Inflammatory macrophage treated with lipopolysaccharide for 1 hour (primary cell): ENCODE measurements around the gene UBE3D.
"Not testable (repeated sequence)": the region's sequence is repeated elsewhere in the genome, so short reads cannot be mapped to it uniquely, and the experiment has no call there.

ENCODE experiments used
- DNase-seq, 2 donors: peaks; one replicate each; pipeline ENCODE4 v3.0.0-alpha.2; 2020 to 2022

UBE3D gene

GRCh38 chr6:82971877-82972460 is 93.7 kb downstream of the UBE3D start:
- DNase-seq = no peak

- no peak for DNase-seq
These were observed 94.8 kb downstream of the UBE3D start for GRCh38 chr6:82970839-82971238.

DNA sequence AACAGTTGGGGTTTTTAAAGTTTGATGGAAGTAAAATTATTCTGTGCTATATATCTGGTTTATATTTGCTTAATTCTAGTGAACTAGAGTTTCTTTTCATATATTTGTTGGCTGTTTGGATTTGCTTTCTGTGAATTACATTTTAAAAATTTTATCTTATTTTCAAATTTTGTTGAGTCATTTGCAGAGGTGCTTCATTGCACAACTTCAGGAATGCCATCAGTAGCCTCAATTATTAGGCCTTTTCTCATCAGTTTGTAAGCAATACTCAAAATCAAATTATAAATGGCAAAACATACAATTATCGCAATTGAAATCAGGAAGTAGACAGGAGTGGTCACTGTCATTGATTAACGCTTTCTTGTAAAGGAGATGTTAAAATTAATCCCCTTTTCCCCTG is 96.9 kb downstream of the UBE3D start:
- no peak for DNase-seq

GRCh38 chr6:82963191-82963925 is 102.3 kb downstream of the UBE3D start:
- DNase-seq = no peak

GRCh38 chr6:82959385-82959941 is 106.2 kb downstream of the UBE3D start:
- DNase-seq = no peak

GRCh38 chr6:82958551-82958950 is 107.1 kb downstream of the UBE3D start:
- DNase-seq = no peak

- no peak for DNase-seq
These were observed 107.8 kb downstream of the UBE3D start for GRCh38 chr6:82957868-82958245.

GRCh38 chr6:82957171-82957867 is 108.3 kb downstream of the UBE3D start:
- no peak for DNase-seq

GRCh38 chr6:82955841-82956240 is 109.8 kb downstream of the UBE3D start:
- no peak for DNase-seq

DNA sequence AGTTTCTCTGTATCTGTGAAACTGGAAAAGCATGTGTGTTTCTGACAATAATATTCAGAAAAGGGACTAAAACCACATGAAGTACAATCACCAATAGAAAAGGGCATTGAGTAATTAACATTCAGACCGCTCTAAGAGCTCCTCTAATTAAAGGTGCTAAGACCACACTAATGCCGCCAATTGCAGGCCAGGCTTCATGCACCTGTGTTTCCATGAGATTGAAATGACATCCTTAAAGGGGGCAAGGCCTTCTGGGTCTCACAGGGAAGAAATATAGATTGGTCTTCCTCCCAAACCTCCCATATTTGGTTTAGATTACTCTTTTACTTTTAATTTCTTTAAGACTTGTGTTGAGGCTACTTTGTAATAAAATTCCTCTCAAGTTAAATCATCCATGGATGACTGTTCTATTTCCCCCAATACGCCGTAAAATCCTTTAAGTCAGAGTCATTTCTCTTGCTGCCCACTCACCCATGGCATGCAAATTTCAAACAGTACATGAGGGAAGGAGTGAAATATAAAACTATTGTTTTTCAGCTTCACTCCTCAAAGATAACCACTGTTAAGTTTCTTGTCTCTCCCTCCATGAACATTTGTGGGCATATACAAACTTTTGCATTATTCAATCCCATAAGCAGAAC is 110.6 kb downstream of the UBE3D start:
- DNase-seq = no peak

DNA sequence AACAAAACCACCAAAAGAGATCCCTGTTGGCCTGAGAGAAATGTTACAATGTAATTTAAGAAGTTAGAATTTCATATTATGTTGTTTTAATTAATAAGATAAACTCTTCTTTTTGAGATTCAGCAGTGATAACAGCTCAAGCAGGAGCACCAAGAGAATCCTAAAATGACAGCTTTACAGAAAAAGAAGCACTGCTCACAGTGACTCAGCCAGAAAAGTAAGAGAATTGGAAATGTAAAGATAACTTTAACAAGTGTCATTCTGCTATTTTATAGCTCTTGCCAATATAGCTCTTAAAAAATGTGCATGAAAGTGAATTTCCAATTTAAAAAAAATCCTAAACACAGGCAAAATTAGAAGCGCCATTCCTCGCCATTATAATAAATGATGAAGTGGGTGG is 111.3 kb downstream of the UBE3D start:
- no peak for DNase-seq

DNA sequence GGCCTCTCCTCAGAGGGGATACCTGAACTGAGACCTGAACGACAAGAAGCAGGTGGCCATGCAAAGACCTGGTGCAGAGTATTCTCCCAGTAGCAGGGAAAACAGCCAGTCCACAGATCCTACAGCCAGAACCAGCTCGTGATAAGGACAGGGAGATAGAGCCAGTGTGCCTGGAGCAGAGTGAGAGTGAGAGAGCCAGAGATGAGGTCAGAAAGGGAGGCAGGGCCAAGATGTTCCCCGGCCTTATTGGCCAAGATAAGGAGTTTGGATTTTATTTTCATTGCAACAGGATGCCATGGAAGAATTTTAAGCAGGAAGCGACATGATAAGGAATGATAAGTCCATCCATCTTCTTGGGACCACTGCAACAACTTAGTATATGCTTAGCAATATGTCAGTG is 111.8 kb downstream of the UBE3D start:
- DNase-seq = no peak

GRCh38 chr6:82951935-82952334 is 113.7 kb downstream of the UBE3D start:
- no peak for DNase-seq

GRCh38 chr6:82951389-82951788 is 114.3 kb downstream of the UBE3D start:
- DNase-seq = no peak

GRCh38 chr6:82930915-82931314 is 134.7 kb downstream of the UBE3D start:
- DNase-seq = not testable (repeated sequence)

GRCh38 chr6:82924799-82925535 is 140.7 kb downstream of the UBE3D start:
- DNase-seq = no peak

- no peak for DNase-seq
These were observed 144.4 kb downstream of the UBE3D start for GRCh38 chr6:82921258-82921657.

- DNase-seq = no peak
These were observed 148.1 kb downstream of the UBE3D start for GRCh38 chr6:82917346-82918064.

- DNase-seq = no peak
These were observed 150.0 kb downstream of the UBE3D start for GRCh38 chr6:82915666-82916065.

DNA sequence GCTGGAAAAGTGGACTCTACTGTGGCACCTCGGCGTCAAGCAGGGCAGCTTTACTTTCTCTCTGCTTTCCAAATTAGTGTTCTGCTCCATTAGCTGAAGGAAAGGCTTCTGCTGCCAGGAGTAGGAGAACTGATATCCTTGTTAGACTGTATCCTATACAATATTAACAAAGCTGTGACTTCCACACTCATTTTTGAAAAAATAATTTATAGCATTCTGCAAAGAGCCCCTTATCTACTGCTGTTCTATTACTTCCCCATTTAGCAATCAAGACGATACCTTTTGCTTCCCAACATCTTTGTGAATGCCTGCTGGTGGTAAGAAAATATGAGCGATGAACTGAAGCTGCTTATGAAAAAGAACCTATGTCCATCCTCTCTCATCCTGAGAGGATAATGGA is 151.1 kb downstream of the UBE3D start:
- DNase-seq = no peak

DNA sequence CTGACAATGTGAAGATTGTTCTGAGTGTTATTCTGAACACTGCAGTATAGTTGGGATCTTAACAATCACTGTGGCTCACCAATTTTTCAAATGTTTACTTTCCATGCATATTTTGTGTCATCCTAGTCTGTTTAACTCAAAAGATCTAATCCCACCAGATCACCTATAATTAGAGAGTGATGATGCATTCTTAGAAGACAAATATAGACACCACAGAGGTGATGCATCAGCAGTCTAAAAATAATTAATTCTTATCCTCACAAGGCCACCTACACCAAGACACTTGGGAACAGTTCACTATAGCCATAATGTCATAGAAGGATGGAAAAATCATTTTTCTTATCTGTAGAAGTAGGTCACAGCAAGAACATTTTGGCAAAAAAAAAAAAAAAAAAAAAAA is 154.8 kb downstream of the UBE3D start:
- DNase-seq = no peak

GRCh38 chr6:82910395-82910794 is 155.2 kb downstream of the UBE3D start:
- DNase-seq = no peak
